ENCODE data around the gene HPS3.

GRCh38 chr3:149089395-149089794, 40.0 kb upstream of the HPS3 start:
- no peak for TF ChIP-seq EZH2 (IDR thresholded peaks at IDR 0.05; ENCODE audit: low read length, unreplicated experiment)
- no peak for TF ChIP-seq EZH2phosphoT487 (IDR thresholded peaks at IDR 0.05; ENCODE audit: borderline replicate concordance, low read length)
- TF ChIP-seq CTCF (conservative IDR thresholded peaks at IDR 0.05; ENCODE audit: low read depth, low read length): no peak

Data from PC-3 (cell line).